CD4-positive, alpha-beta T cell treated with Interleukin-15 for 1 hour (primary cell): ENCODE data around the gene ZNF70.

ENCODE experiments used
- DNase-seq: peaks from one replicate; pipeline ENCODE4 v3.0.0-alpha.2; 2020

The ZNF70 gene

DNA sequence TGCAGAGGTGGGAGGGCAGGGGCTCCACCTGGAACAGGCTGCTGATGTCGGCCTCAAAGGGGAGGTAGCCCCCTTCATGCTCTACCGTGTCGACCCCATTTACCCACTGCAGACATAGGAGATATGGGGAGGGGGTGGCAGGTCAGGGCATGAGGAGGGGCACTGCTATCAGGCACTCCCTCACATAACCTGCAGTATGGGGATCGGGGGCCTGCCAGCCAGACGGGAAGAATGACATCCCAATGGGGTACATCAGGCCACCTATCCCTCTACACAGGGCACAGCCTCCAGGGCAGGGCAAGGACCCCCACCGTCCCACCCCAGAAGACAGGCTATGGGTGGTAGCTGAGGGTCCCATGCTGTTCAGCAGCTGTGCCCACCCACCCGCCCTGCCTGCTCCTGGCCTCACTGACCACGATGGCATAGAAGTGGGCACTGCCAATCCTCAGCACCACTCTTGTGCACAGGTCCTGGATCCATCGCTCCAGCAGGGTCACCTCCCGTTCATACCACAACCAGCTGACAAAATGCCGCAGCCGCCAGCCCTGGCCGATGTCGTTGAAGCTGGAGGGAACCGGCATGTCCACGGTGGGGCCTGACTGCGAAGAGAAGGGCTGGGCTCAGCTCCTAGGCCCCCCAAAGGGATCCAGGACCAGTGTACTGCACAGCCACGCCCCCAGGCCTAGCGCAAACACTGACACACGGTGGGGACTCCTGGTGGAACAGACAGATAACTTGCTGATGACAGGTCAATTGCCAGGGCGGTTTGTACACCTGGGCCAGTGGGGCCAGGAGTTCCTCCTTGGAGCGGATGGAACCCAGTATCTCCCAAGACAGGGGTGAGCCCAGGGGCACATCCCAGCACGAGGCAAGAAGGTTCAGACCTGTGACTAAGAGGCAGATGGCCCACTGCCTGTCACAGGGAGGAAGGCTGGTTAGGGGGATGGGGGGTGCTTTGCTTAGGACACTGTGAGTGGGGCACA is 36.0 kb downstream of the ZNF70 start:
- no peak for DNase-seq

DNA sequence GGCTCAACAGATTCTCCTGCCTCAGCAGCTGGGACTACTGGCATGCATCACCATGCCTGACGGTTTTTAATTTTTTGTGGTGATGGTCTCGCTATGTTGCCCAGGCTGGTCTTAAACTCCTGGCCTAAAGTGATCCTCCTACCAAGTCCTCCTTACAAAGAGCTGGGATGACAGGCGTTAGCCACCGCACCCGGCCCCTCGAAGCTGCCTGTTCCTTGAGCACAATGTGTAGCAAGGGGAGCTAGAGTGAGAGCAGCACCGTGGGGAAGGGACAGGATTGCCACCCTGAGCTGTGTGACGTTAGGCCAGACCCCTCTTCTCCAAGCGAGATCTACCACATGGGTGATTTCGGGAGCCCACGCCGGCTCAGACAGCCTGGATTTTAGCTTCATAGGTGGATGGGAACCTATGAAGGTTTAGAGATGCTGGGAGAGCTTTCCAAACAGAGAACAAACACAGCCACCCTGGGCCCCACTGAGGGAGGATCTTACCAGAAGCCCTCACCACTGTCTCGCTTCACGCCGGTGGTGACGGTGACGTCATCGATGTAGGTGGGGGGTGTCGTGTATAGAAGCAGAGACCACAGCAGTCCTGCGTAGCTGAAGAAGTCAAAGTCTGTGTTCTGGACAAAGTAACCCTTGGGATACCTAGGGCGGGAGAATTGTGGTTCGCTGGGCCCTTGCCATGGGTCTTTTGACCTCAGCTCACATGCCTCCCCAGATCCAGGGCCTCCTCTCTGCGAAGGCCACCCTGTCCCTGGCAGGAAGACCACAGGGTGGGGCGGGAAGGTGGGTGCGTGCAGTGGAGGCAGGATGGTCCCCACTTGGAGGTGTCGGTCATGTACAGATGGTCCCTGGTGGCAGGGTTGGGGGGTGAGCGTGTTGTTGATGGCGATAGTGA is 37.0 kb downstream of the ZNF70 start:
- no peak for DNase-seq

DNA sequence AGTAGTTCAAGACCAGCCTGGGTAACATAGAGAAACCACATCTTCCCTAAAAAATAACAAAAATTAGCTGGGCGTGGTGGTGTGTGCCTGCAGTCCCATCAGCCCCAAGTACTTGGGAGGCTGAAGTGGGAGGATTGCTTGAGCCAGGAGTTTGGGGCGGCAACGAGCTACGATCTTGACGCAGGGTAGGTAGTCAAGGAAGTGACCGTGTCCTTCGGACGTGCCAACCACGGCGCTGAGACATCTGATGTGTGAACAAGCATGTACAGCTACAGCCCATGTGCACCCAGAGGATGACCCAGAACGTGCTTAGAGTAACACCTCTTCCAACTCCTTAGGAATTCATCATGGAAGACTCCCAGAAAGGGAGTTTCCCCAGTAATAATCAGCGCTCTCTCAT is 38.7 kb downstream of the ZNF70 start:
- no peak for DNase-seq

DNA sequence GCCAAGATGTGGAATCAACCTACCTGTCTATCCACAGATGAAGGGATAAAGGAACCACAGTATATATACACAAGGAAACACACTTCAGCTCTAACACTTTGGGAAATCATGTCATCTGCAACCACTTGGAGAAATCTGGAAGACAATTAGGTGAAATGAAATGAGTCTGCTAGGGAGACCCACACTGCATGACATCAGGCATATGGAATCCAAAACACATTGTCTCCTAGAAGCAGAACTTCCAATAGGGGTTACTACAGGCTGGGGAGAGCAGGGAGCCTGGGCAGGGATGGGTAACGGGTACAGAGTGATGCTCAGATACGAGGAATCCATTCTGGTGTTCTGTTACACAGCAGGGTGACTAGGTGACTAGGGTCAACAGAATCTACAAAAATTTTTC is 41.8 kb downstream of the ZNF70 start:
- no peak for DNase-seq

DNA sequence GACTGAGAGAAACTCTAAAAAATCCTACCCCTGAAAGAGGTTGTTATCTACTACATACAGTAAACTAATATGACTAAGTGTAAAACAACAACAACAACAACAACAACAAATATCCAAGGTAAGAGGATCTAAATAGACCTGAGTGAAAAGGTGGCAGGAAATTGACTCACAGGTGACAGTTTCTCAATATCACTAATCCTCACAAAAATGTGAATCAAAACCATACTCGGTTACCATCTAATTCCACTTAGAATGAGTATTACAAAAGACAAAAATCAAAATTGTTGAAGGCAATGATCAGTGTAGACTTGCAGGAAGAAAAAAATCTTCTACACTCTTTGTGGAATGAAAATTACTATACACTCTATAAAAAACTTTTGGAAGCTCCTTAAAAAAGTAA is 42.6 kb downstream of the ZNF70 start:
- no peak for DNase-seq

DNA sequence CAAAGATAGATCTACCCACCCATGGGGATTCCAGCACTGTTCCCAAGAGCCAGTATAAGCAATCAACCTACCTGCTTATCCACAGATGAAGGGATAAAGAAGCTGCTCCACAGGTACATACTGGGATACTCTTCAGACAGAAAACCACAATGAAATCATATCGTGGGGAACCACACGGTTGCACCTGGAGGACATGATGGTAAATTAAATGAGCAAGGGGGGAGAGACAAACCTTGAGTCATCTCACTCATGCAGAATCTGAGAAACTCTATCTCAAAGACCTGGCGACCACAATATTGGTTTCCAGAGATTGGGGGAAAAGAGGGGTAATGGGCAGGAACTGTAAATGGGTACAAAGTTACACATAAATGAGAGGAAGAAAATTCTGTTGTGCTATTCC is 45.6 kb downstream of the ZNF70 start:
- DNase-seq, result no peak

DNA sequence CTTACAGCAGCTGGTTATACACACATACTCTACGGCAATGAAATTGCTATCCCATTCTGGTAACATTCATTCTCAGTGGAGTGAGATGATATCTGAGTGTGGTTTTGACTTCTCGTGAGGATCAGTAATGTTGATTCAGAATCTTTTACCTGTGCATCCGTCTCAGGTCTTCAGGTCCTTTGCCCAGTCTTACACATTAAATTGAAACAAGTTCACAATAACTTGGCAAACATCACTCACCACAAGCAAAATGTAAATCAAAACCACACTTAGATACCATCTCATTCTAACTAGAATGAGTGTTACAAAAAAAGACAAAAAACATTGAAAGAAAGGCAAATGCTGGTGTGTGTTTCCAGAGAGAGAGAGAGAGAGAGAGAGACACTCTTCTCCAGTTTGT is 46.1 kb downstream of the ZNF70 start:
- DNase-seq, result no peak

DNA sequence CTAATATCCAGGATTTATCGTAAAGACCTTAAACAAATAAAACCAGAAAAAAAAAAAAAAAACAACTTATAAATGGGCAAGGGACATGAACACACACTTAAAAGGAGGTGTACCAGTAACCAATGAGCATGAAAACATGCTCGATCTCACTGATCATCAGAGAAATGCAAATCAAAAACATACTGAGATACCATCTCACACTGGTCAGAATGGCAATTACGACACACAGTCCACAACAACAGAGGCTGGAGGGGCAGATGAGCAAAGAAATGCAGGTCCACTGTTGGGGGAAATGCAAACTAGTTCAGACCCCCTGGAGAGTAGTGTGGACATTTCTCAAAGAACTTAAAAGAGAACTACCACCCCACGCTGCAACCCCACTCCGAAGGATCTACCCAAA is 46.9 kb downstream of the ZNF70 start:
- no peak for DNase-seq

DNA sequence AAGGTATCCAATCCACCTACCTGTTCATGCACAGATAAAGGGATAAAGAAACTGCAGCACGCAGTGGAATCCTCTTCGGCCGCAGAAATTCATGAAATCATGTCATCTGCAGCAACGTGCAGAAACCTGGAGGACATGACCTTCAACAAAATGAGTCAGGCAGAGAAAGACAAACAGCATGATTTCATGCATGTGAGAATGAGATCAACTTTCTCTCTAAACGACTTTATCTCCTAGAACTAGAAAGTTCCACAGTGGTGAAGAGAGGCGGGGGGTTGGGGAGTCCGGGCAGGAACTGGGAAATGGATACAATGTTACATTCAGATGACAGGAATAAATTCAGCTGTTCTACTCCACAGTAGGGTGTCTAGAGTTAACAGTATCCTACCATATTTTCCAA is 50.2 kb downstream of the ZNF70 start:
- DNase-seq, result no peak

DNA sequence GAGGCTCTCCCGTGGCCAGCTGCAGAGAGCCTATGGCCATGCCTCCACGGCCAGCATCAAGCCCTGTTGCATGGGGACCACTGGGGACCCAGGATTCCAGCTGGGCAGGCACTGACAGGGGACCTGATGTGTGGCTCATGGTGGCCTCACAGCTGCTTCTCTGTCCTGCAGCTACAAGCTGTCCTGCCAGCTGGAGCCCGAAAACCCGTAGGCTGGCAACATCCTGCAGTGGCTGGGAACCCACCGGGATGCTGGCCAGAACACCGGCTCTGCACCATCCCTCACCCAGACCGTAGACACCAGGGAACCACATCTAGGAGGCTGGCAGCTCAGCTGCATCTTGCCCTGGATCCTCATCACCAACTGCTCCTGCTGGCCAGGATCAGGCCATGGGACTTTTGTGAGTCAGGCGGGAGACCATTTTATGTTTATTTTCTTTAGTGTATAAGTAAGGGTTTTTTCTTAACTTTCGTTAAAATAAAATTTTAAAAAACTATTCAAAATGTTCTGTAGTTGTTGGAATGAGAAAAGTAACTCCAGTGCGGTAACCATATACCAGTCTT is 52.2 kb downstream of the ZNF70 start:
- DNase-seq, result no peak

DNA sequence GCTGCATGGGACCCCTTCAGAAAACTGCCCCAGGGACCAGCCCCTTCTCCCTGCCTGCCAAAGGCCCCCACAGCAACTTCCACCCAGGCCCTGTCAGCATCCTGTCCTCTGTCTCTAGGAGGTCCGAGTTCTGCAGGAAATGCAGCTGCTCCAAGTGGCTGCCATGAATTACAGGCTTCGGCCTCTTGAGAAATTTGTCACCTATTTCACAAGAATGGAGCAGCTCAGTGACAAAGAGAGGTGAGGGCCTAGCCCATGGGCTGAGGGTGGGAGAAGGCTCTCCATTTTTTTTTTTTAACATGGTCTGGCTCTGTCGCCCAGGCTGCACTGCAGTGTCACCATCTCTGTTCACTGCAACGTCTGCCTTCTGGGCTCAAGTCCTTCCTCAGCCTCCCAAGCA is 52.8 kb downstream of the ZNF70 start:
- no peak for DNase-seq

DNA sequence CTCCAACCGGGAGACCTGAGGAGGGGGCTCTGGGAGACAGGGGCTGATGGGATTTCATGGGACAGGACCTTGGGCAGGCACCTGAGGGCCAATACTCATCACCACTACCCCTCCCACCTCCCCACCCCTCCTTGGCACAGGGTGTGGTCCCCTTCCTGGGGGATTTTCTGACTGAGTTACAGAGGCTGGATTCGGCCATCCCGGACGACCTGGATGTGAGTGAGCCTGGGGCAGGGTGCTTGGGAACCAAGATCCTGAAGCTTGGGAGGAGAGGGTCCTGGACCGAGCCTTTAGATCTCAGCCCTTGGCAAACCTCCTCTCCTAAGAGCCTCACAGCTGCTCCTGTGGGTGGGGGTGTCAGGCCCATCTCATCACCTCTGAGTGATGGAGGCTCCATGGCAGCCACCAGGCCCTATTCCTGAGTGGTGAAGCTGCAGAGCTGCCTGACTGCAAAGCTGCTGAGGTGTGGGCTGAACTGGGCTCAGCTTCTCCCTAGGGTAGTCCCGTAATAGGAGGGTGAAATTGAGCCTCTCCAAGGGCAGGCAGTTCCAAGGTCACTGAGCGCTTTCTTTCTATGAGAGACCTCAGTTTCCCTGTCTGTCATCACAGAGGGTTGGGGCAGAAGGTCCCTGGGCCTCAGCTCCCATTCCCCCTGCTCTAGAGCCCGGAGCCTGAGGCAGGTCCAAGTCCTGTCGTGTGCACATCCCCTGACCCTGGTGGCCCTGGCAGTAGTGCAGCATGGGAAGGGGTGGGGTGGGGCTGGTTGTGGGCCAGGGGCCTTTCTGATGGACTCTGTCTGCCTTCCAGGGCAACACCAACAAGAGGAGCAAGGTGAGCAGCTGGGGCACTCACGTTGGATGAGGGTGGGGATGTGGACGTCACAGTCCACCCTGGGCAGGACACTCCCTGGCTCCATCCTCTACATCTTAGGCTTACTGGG is 53.6 kb downstream of the ZNF70 start:
- DNase-seq, result no peak

DNA sequence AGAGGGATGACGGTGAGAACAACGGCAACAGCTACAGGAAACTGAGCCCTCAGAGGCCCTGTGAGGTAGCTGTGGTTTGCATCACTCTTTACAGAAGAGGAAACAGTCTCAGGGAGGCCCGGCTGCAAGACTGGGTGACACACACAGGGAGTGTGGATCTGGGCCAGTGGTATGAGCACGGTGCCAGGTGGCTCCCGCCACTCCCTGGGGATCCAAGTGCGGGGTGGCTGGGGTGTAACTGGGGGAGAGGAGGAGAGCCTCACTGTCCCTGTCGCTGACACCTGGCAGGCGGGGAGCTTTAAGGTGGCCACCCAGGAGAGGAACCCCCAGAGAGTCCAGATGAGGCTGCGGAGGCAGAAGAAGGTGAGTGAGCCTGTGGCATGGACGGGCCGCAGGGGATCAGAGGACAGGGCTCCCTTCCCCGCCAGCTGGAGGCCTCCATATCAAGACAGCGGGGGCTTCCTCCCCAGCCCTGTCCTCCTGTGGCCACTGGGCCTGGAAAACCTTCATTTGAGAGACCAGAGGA is 54.5 kb downstream of the ZNF70 start:
- peak; percentile 87 for DNase-seq

DNA sequence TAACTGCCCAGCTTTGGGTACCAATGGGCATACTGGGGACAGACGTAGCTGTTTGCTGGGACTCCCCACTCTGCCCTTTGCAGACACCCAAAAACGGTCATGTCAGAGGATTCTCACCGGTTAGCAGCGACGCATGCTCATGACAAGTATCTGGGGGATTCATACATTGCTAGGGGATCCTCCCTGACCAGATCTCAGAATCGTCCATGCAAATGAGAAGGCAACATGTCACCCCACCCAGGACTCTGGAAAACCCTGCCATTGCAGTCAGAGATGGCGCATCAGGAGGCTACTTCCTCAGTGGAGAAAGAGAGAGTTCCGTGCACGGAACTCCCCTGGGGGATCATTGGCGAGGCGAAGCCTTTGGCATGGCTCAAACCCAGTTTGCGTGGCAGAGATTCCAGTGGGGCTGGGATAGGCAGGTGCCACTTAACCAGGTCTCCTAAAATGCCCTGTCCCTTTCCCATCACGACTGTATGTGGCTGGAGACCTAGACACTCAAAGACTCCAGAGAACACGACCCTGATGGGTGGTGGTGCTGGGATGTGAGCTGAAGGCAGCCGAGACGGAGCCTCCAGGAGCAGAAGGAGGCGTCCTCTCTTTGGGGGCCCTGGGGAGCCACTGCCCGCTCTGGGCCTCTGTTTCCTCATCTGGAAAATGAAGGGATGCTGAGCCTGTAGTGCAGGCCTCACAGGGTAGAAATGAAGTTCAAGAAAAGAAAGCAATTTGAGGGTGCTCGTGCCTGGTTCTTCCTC is 55.2 kb downstream of the ZNF70 start:
- DNase-seq, result no peak

DNA sequence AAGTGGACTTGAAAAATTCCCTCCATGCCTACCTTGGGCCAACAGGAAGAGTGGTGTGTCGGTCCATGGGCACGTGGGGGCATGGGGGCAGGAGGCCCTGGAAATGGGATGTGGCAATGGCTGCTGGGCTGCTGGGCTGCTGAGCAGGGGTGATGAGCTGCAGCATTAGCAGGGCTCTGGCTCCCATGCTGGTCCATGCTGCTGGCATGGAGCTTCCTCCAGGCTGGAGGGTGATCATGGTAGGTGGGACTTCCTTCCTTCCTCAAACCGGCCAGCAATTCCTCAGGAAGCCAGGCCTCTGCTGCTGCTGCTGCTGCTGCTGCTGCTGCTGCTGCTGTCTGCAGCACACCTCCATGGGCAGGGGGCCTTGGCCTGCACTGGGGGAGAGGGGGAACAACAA is 55.8 kb downstream of the ZNF70 start:
- DNase-seq, result no peak

DNA sequence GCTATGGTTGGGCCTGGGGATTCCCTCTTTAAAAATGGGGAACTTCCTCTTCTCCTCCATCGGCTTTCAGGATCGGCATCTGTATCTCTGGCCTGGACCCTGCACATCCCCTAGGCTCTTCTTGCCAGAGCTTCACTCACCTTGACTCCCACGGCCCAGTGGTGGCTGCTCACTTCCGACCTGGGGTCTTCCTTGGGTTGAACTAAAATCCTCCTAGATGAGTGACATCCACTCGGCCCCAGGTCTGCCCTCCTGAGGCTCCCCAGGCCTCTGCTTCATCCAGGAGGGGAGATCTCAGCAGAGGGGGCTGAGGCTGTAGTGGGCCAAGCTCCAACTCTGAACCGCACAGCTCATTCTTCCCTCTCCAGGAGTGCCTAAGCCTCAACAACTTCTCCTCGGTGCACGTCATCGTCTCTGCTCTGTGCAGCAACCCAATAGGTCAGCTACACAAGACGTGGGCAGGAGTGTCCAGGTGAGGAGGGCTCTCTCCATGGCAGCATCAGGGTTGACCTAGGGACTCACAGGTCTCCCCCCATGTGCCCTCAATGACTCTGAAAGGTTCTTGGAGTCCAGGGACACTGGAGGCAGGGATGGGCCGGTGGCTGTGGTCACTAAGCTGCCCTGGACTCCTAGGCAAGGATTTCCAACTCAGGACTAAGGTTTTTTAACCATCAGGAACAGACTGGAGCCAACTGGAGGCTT is 56.8 kb downstream of the ZNF70 start:
- no peak for DNase-seq

DNA sequence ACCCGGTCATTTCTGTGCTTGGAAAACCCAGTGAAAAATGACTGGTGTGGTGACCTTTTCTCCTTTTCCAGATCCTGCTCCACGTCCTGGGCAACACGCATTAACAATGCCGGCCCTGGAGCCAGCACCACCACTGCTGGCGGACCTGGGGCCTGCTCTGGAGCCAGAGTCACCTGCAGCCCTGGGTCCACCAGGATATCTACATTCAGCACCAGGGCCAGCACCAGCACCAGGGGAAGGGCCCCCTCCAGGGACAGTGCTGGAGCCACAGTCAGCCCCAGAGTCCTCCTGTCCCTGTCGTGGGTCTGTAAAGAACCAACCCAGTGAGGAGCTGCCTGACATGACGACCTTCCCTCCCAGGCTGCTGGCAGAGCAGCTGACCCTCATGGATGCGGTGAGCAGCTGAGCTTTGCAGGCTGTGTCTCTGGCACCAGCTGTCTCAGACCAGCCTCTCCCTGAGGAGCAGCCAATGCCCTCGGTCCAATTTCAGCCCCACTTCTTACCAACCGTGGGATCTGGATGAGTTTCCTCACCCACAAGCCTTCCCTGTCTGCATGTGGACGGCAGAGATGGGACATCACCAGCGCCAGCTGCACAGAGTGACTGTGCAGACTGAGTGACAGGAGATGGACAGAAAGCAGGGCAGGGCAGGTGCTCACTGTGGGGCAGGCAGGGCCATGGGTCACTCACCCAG is 58.2 kb downstream of the ZNF70 start:
- DNase-seq, result no peak

DNA sequence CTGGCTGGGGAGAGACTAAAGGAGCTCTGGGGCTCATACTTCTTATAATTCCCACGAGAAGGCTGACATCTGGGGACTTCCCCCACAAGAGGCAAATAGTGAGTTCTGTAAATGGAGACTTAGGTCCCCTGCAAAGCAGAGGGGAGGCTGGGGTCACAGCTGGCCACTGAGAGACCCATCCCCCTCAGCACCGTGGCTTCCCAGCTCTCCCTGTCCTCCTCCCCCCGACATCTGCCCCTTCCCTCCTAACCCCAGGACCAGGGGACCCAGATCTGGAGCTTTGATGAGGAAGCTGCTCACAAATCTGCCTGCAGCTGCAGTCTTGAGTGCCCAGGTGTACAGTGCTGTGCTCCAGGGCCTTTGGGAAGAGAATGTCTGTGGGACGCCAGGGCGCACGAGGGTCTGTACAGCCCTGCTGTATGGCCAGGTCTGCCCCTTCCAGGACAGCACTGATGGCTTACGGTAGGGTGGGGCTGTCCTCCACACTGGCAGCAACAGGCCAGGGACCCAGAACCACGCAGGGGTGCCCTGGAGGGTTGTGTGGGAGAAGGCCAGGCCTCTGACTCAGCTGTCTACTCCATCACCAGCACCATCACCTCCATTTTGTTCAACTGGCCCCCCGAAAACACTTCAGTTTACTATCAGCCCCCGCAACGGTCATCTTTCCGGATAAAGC is 59.0 kb downstream of the ZNF70 start:
- no peak for DNase-seq

DNA sequence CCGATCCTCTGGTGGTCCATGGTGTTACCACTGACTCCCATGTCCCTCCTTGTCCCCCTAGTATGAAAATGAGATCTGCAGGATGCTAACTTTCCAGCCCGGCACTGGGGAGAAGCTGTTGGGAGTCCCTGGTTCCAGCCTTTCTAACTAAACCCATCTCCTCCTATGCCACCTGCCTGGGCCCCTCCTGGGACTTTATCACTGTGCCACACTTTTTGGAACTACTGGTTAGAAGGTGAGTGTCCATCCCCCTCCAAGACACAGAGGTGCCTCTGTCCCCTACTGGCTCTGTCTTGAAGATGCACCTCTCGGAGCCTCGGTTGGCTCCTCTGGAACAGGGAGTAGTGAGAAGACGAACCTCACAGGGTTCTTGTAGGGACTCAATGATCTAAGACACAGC is 60.2 kb downstream of the ZNF70 start, which contains the start of gene RGL4:
Gene RGL4, plus strand, starts transcription at position 301 of the 400 bp plus-strand sequence. CDS start 1,018 bp downstream, outside the sequence.
- DNase-seq, result no peak
